Measurements from ENCODE around the gene IFNE.

GRCh38 chr9:21470126-21470525 lies 12.0 kb downstream of the IFNE start:
- no peak for TF ChIP-seq EZH2 (IDR thresholded peaks at IDR 0.05)
- TF ChIP-seq CTCF (IDR thresholded peaks at IDR 0.05) = no peak
